ENCODE measurements around the gene ADRA2B.

The ADRA2B gene

DNA sequence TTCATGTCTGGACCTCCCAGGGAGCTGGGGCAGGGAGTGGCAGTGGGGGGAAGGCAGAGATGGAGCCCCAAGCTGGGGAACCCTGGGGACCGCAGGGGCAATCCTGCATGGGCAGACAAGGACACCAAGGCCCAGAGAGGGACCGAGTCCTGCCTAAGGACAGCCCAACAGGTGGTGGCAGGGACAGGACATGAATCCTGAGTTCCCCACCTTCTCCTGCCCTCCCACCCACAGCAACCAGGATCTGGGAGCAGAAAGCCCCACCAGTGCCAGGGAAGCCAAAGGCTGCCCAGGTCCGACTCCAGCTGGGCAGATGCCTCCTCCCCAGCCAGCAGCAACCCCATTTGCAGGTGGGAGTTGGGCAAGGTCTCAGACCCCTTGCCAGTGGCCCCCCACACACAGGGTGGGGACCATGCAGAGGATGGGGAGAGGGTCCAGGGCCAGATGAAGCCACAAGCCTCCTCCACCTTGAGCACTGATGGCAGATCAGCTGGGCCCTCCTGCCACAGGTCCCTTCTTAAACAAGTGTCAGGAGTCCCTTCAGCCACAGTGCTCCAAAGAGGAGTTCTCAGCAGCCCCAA is 6.3 kb downstream of the ADRA2B start:
- no peak for TF ChIP-seq ZFX (IDR thresholded peaks at IDR 0.05; ENCODE audit: borderline replicate concordance)
- TF ChIP-seq, protein P1, sequence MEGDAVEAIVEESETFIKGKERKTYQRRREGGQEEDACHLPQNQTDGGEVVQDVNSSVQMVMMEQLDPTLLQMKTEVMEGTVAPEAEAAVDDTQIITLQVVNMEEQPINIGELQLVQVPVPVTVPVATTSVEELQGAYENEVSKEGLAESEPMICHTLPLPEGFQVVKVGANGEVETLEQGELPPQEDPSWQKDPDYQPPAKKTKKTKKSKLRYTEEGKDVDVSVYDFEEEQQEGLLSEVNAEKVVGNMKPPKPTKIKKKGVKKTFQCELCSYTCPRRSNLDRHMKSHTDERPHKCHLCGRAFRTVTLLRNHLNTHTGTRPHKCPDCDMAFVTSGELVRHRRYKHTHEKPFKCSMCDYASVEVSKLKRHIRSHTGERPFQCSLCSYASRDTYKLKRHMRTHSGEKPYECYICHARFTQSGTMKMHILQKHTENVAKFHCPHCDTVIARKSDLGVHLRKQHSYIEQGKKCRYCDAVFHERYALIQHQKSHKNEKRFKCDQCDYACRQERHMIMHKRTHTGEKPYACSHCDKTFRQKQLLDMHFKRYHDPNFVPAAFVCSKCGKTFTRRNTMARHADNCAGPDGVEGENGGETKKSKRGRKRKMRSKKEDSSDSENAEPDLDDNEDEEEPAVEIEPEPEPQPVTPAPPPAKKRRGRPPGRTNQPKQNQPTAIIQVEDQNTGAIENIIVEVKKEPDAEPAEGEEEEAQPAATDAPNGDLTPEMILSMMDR (IDR thresholded peaks at IDR 0.05) = no peak
- no peak overlapping the region for H3K27ac ChIP-seq

DNA sequence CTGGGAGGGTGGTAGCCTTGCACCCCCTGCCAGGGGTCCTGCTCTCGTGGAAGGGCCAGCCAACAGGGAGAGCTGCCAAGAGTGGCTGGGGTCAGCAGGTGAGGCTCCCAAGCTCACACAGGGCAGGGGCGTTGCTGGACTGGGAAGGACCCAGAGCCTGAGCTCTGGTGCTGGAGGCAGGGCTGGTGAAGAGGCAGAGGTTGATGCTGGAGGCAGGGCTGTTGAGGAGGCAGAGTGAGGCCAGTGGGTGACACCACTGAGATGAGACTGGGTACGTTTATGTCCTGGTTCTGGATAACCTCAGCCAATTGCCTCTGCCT is 7.0 kb downstream of the ADRA2B start:
- no peak overlapping the region for H3K27ac ChIP-seq
- TF ChIP-seq ZFX (IDR thresholded peaks at IDR 0.05; ENCODE audit: borderline replicate concordance) = no peak
- TF ChIP-seq, protein P1 (IDR thresholded peaks at IDR 0.05) = no peak

- H3K27ac ChIP-seq = no peak overlapping the region
- no peak for TF ChIP-seq ZFX (IDR thresholded peaks at IDR 0.05; ENCODE audit: borderline replicate concordance)
- TF ChIP-seq, protein P1 (IDR thresholded peaks at IDR 0.05) = no peak
Observed at GRCh38 chr2:96108541-96109360, 7.6 kb downstream of the ADRA2B start.

DNA sequence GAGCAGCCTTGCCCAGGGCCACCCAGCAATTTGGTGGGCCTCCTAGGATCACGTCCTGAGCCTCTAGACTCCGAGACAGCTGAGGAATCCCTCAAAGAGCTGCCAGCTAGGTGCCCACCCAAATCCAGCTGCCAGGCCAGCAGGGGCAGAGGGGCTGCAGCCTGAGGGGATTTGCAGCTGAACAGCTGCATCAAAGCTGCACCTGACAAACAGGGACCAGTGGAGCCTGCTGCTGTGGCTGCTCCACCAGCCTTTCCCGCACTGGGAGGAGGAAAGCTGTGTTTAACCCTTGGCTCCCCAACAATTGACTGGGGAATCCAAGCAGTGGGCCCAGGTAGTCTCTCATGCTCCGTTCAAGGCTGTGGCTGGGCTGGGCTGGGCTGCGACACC is 8.2 kb downstream of the ADRA2B start:
- no peak for TF ChIP-seq ZFX (IDR thresholded peaks at IDR 0.05; ENCODE audit: borderline replicate concordance)
- TF ChIP-seq, protein P1 (IDR thresholded peaks at IDR 0.05) = no peak
- no peak overlapping the region for H3K27ac ChIP-seq

DNA sequence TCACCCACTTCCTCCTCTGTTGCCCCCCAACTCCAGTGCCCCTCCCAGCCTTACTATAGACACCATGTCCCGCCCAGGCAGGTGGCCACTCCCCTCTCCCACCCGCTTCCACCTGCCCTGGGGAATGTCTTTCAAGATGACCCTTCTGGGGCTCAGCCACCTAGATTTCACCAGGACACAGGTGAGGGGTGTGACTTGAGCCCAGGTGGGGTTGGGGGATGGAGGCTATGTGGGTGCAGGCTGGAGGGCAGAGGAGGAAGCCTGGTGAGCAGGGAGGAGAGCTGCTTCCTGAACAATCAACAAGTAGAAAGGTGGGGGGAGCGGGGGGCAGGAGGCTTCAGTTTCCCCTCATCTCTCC is 8.7 kb downstream of the ADRA2B start:
- TF ChIP-seq, protein P1 (IDR thresholded peaks at IDR 0.05) = no peak
- no peak for TF ChIP-seq ZFX (IDR thresholded peaks at IDR 0.05; ENCODE audit: borderline replicate concordance)
- H3K27ac ChIP-seq = no peak overlapping the region

- TF ChIP-seq ZFX (IDR thresholded peaks at IDR 0.05; ENCODE audit: borderline replicate concordance) = no peak
- TF ChIP-seq, protein P1 (IDR thresholded peaks at IDR 0.05) = no peak
- no peak overlapping the region for H3K27ac ChIP-seq
Observed at GRCh38 chr2:96106991-96107707, 9.2 kb downstream of the ADRA2B start.
